ENCODE measurements around the gene PTPRD.

PTPRD gene

DNA sequence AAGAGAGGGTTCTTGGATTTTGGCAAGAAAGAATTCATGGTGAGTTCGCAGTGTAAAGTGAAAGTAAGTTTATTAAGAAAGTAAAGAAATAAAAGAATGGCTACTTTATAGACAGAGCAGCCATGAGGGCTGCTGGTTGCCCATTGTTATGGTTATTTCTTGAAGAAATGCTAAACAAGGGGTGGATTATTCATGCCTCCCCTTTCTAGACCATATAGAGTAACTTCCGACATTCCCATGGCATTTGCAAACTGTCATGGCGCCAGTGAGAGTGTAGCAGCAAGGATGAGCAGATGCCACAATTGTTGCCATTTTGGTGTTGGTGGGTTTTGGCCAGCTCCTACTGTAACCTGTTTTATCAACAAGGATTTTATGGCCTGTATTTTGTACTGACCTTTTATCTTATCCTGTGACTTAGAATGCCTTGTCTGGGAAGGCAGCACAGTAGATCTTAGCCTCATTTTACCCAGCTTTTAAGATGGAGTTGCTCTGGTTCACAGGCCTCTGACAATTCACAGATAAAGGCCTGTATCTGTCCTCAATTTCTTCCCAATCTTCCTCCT, 1787.1 kb downstream of the PTPRD start:
- Histone ChIP-seq H3K9me3 (ENCODE audit: control insufficient read depth, insufficient read depth, low read length) (no peaks in the 10 kb centered on the region), H3K4me3 (ENCODE audit: low read length) (no peak overlapping the region), H3K4me1 (ENCODE audit: control insufficient read depth, low read length) (no peaks in the 10 kb centered on the region), H3F3A (ENCODE audit: control insufficient read depth, insufficient read depth) (no peaks in the 10 kb centered on the region), H3K27me3 (ENCODE audit: control insufficient read depth, low read length) (no peaks in the 10 kb centered on the region), H3K9me2 (replicated peaks; ENCODE audit: control insufficient read depth, low read length) (no peaks in the 10 kb centered on the region), H3K27ac (ENCODE audit: low read depth, low read length) (no peak overlapping the region), H3K4me2 (ENCODE audit: low read length) (no peak overlapping the region), H3K79me2 (ENCODE audit: control insufficient read depth, low read length) (no peaks in the 10 kb centered on the region), H3K36me3 (ENCODE audit: control insufficient read depth, low read length) (no peaks in the 10 kb centered on the region), H4K20me1 (ENCODE audit: control insufficient read depth, insufficient read depth, low read depth, low read length) (no peaks in the 10 kb centered on the region)
- TF ChIP-seq EZH2phosphoT487 (IDR thresholded peaks at IDR 0.05; ENCODE audit: borderline replicate concordance, low read length), result no peak
- TF ChIP-seq, protein P1, sequence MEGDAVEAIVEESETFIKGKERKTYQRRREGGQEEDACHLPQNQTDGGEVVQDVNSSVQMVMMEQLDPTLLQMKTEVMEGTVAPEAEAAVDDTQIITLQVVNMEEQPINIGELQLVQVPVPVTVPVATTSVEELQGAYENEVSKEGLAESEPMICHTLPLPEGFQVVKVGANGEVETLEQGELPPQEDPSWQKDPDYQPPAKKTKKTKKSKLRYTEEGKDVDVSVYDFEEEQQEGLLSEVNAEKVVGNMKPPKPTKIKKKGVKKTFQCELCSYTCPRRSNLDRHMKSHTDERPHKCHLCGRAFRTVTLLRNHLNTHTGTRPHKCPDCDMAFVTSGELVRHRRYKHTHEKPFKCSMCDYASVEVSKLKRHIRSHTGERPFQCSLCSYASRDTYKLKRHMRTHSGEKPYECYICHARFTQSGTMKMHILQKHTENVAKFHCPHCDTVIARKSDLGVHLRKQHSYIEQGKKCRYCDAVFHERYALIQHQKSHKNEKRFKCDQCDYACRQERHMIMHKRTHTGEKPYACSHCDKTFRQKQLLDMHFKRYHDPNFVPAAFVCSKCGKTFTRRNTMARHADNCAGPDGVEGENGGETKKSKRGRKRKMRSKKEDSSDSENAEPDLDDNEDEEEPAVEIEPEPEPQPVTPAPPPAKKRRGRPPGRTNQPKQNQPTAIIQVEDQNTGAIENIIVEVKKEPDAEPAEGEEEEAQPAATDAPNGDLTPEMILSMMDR (IDR thresholded peaks at IDR 0.05; ENCODE audit: low read depth, low read length, poor library complexity, severe bottlenecking), result no peak

DNA sequence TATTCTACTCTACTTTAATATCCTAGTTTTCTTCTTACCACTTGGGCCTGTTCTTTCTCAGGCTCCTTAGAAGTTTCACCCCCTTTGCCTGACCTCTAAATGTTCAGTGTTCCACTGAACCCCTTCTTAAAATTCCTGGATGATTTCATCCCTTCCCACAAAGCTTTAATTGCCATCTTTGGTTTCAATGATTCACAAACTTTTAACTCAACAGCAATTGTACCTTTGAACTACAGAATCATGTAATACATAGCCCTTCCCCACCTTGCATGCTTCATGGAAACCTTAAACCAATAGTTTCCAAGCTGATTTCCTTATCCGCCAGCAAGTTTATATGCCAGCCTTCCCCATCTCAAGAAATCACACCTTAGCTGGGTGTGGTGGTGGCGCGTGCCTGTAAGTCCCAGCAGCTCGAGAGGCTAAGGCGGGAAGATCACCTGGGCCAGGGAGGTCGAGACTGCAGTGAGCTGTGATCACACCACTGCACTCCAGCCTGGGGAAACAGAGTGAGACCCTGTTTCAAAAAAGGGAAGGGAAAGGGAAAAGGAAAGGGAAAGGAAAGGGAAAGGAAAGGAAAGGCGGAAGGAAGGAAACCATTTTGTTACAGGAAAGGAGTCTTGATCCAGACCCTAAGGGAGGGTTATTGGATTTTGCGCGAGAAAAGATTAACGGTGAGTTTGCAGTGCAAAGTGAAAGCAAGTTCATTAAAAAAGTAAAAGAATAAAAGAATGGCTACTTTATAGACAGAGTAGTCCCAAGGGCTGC, 1789.5 kb downstream of the PTPRD start:
- Histone ChIP-seq H4K20me1 (ENCODE audit: control insufficient read depth, insufficient read depth, low read depth, low read length) (no peaks in the 10 kb centered on the region), H3K9me2 (replicated peaks; ENCODE audit: control insufficient read depth, low read length) (no peaks in the 10 kb centered on the region), H3K36me3 (ENCODE audit: control insufficient read depth, low read length) (no peaks in the 10 kb centered on the region), H3K4me1 (ENCODE audit: control insufficient read depth, low read length) (no peaks in the 10 kb centered on the region), H3K4me3 (ENCODE audit: low read length) (no peak overlapping the region), H3K27me3 (ENCODE audit: control insufficient read depth, low read length) (no peaks in the 10 kb centered on the region), H3K9me3 (ENCODE audit: control insufficient read depth, insufficient read depth, low read length) (no peaks in the 10 kb centered on the region), H3K4me2 (ENCODE audit: low read length) (no peak overlapping the region), H3F3A (ENCODE audit: control insufficient read depth, insufficient read depth) (no peaks in the 10 kb centered on the region), H3K27ac (ENCODE audit: low read depth, low read length) (no peak overlapping the region), H3K79me2 (ENCODE audit: control insufficient read depth, low read length) (no peaks in the 10 kb centered on the region)
- TF ChIP-seq EZH2phosphoT487 (IDR thresholded peaks at IDR 0.05; ENCODE audit: borderline replicate concordance, low read length), result no peak
- TF ChIP-seq, protein P1 (IDR thresholded peaks at IDR 0.05; ENCODE audit: low read depth, low read length, poor library complexity, severe bottlenecking), result no peak

DNA sequence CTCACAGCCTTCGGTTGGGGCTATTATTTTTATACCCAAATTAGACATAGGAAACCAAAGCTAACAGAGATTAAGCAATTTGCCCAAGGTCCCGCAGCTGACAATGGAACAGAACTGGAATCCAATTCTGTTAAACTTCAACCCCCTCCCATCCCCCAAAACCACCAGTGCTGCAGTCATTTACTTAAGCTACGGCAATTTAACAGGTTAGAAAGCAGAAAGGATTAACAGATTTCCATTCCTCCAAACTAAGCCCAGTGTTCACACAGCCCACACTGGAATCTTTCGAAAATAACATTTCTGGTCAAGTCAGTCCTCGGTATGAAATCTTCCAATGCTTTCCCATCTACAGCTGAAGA, 1790.2 kb downstream of the PTPRD start:
- Histone ChIP-seq H3K36me3 (ENCODE audit: control insufficient read depth, low read length) (no peaks in the 10 kb centered on the region), H3K4me1 (ENCODE audit: control insufficient read depth, low read length) (no peaks in the 10 kb centered on the region), H3K27me3 (ENCODE audit: control insufficient read depth, low read length) (no peaks in the 10 kb centered on the region), H3K9me3 (ENCODE audit: control insufficient read depth, insufficient read depth, low read length) (no peaks in the 10 kb centered on the region), H3K27ac (ENCODE audit: low read depth, low read length) (no peak overlapping the region), H3F3A (ENCODE audit: control insufficient read depth, insufficient read depth) (no peaks in the 10 kb centered on the region), H3K9me2 (replicated peaks; ENCODE audit: control insufficient read depth, low read length) (no peaks in the 10 kb centered on the region), H4K20me1 (ENCODE audit: control insufficient read depth, insufficient read depth, low read depth, low read length) (no peaks in the 10 kb centered on the region), H3K4me2 (ENCODE audit: low read length) (no peak overlapping the region), H3K79me2 (ENCODE audit: control insufficient read depth, low read length) (no peaks in the 10 kb centered on the region), H3K4me3 (ENCODE audit: low read length) (no peak overlapping the region)
- no peak for TF ChIP-seq EZH2phosphoT487 (IDR thresholded peaks at IDR 0.05; ENCODE audit: borderline replicate concordance, low read length)
- TF ChIP-seq, protein P1 (IDR thresholded peaks at IDR 0.05; ENCODE audit: low read depth, low read length, poor library complexity, severe bottlenecking), result no peak

All from DOHH2 (cell line).